Fibroblast of villous mesenchyme (primary cell): ENCODE data around the gene HERC3. TPM values are rescaled to one million over a fixed set of nuclear protein-coding genes. Genes with fewer than 3 reads are reported as not detected.

Experiments used
- DNase-seq: peaks from one replicate; pipeline ENCODE4 v3.0.0-alpha.2; 2010; ENCODE audit warnings: low read depth
- H3K4me3 ChIP-seq: 2 replicates; pipeline ENCODE4 v1.5.1; 2011; ENCODE audit warnings: low read depth, mild to moderate bottlenecking, low read length
- CTCF ChIP-seq: IDR thresholded peaks from 2 replicates; pipeline ENCODE4 v1.5.1; 2012; ENCODE audit warnings: low read depth, mild to moderate bottlenecking, low read length; ENCODE audit not compliant: insufficient read depth
- total RNA-seq: library from RNA; depleted of rRNA; stranded (reverse); fragments of >200 nt; gene quantifications from 2 replicates; pipeline ENCODE4 v1.2.3, GENCODE V29; 2012

HERC3 gene
- total RNA-seq, result 22.2 and 28.5 TPM in 2 replicates

- TF ChIP-seq CTCF, result no peak
- H3K4me3 ChIP-seq, result peak within 1 kb of the TSS; percentile 88
- DNase-seq, result peak; percentile 89
Observed at GRCh38 chr4:88591787-88592599, at the start of gene HERC3. Gene HERC3 (plus strand): TSS chr4:88592480. CDS start chr4:88605824, 13,344 bp downstream.

- H3K4me3 ChIP-seq, result no peak overlapping the region
- TF ChIP-seq CTCF, result no peak
- DNase-seq, result no peak
Observed at GRCh38 chr4:88549815-88550214, 42.5 kb upstream of the HERC3 start.

GRCh38 chr4:88567591-88567990, 24.7 kb upstream of the HERC3 start:
- no peak overlapping the region for H3K4me3 ChIP-seq
- peak; percentile 52 for DNase-seq
- no peak for TF ChIP-seq CTCF

GRCh38 chr4:88570001-88570400, 22.3 kb upstream of the HERC3 start:
- H3K4me3 ChIP-seq, result no peak overlapping the region
- no peak for TF ChIP-seq CTCF
- DNase-seq, result no peak

GRCh38 chr4:88573276-88573980, 18.9 kb upstream of the HERC3 start:
- no peak overlapping the region for H3K4me3 ChIP-seq
- no peak for TF ChIP-seq CTCF
- no peak for DNase-seq

GRCh38 chr4:88573995-88574394, 18.3 kb upstream of the HERC3 start:
- peak; percentile 47 for TF ChIP-seq CTCF
- peak; percentile 35 for DNase-seq
- no peak overlapping the region for H3K4me3 ChIP-seq
